Measurements from ENCODE around the gene WDR43. TPM values are rescaled to one million over a fixed set of nuclear protein-coding genes. Genes with fewer than 3 reads are reported as not detected.

The WDR43 gene
- total RNA-seq, 1 donor from 2014 or later, result 32.5 TPM

DNA sequence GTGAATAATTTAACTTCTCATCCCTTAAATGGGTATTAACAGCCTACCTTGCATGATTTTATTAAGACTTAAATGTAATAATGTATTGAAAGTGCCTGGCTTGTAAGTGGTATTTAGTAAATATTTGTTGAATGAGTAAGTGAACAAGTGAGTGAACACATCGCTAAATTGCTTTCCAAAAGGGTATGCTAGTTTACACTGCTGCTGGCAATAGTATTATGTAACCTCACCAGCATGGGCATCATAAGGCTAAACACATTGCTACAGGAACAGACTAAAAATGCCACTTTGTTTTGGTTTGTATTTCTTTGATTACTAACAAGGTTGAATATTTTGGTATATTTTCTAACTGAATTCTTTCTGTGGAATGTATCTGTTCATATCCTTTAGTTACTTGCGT is 9.8 kb downstream of the WDR43 start:
- TF ChIP-seq, protein P1, sequence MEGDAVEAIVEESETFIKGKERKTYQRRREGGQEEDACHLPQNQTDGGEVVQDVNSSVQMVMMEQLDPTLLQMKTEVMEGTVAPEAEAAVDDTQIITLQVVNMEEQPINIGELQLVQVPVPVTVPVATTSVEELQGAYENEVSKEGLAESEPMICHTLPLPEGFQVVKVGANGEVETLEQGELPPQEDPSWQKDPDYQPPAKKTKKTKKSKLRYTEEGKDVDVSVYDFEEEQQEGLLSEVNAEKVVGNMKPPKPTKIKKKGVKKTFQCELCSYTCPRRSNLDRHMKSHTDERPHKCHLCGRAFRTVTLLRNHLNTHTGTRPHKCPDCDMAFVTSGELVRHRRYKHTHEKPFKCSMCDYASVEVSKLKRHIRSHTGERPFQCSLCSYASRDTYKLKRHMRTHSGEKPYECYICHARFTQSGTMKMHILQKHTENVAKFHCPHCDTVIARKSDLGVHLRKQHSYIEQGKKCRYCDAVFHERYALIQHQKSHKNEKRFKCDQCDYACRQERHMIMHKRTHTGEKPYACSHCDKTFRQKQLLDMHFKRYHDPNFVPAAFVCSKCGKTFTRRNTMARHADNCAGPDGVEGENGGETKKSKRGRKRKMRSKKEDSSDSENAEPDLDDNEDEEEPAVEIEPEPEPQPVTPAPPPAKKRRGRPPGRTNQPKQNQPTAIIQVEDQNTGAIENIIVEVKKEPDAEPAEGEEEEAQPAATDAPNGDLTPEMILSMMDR (IDR thresholded peaks at IDR 0.05; ENCODE audit: partially characterized antibody, unreplicated experiment), result no peak
- H3K27ac Mint-ChIP-seq (ENCODE audit: unreplicated experiment), result no peak overlapping the region
- H3K36me3 Mint-ChIP-seq (ENCODE audit: unreplicated experiment), result no peaks in the 10 kb centered on the region
- H3K9me3 Mint-ChIP-seq (ENCODE audit: unreplicated experiment), result no peaks in the 10 kb centered on the region
- no peaks in the 10 kb centered on the region for H3K27me3 Mint-ChIP-seq (ENCODE audit: unreplicated experiment)
- no peak for DNase-seq
- H3K4me1 Mint-ChIP-seq (ENCODE audit: low read depth, unreplicated experiment), result peaks cover 3% of the 10 kb centered on the region
- H3K4me3 Mint-ChIP-seq (ENCODE audit: unreplicated experiment), result no peak overlapping the region

DNA sequence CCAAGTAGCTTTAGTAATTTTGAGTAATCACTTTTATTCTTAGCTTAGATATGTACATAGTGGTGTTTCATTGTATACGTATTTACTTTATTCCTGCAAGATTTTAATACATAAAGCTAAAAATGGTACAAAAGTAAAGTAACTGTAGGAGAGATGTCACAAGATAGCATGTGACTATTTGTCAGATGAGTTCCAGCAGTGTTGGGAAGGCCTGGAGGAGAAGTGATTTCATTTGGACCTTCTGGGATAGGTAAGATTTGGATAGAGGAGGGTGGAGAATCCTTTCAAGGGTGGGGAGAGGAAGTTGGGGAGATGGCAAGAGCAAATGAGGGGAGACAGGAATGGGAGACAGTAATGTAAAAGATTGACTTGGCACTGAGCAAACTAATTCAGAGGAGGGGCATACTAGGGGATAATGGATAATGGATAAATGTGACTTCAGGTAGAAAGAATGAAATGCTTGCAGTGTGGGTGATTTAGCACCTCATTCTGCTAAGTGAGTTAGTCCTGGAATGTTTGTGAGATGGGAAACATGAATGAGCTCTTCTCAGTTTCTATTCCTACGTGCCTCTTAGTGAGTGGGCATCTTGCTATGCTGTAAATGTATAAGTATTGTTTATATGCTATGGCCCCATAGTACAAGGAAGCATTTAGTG is 10.5 kb downstream of the WDR43 start:
- Mint-ChIP-seq H3K27ac (ENCODE audit: unreplicated experiment) (no peak overlapping the region), H3K36me3 (ENCODE audit: unreplicated experiment) (no peaks in the 10 kb centered on the region), H3K9me3 (ENCODE audit: unreplicated experiment) (no peaks in the 10 kb centered on the region), H3K4me1 (ENCODE audit: low read depth, unreplicated experiment) (peaks cover 3% of the 10 kb centered on the region), H3K4me3 (ENCODE audit: unreplicated experiment) (no peak overlapping the region), H3K27me3 (ENCODE audit: unreplicated experiment) (no peaks in the 10 kb centered on the region)
- TF ChIP-seq, protein P1 (IDR thresholded peaks at IDR 0.05; ENCODE audit: partially characterized antibody, unreplicated experiment), result no peak
- no peak for DNase-seq

DNA sequence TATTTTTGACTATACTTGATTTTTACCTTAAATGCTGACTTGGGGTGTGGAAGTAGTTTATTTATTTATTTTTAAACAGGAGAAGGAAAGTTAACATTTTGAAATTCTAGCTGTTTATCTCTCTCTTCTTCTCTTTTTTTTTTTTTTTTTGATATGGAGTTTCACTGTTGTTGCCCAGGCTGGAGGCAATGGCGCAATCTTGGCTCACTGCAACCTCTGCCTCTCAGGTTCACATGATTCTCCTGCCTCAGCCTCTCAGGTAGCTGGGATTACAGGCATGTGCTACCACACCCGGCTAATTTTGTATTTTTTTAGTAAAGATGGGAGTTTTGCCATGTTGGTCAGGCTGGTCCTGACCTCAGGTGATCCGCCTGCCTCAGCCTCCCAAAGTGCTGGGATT is 11.1 kb downstream of the WDR43 start:
- H3K4me1 Mint-ChIP-seq (ENCODE audit: low read depth, unreplicated experiment), result peaks cover 3% of the 10 kb centered on the region
- no peaks in the 10 kb centered on the region for H3K27me3 Mint-ChIP-seq (ENCODE audit: unreplicated experiment)
- H3K27ac Mint-ChIP-seq (ENCODE audit: unreplicated experiment), result no peak overlapping the region
- no peak for DNase-seq
- H3K36me3 Mint-ChIP-seq (ENCODE audit: unreplicated experiment), result no peaks in the 10 kb centered on the region
- H3K9me3 Mint-ChIP-seq (ENCODE audit: unreplicated experiment), result no peaks in the 10 kb centered on the region
- TF ChIP-seq, protein P1 (IDR thresholded peaks at IDR 0.05; ENCODE audit: partially characterized antibody, unreplicated experiment), result no peak
- no peak overlapping the region for H3K4me3 Mint-ChIP-seq (ENCODE audit: unreplicated experiment)

DNA sequence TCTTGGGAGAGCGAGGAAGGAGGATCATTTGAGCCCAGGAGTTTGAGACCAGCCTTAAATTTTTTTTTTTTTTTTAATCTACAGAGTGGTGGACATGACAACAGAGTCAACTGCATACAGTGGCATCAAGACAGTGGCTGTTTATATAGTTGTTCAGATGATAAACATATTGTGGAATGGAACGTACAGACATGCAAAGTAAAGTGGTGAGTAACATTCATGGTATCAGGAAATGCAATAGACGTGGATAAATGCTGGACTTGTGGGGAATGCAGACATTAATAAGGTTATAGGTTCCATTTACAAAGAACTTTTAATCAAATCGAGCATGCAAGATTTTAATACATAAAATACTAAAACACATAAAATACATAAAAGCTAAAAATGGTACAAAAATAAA is 11.9 kb downstream of the WDR43 start:
- no peak overlapping the region for H3K27ac Mint-ChIP-seq (ENCODE audit: unreplicated experiment)
- H3K4me1 Mint-ChIP-seq (ENCODE audit: low read depth, unreplicated experiment), result peaks cover 2% of the 10 kb centered on the region
- H3K9me3 Mint-ChIP-seq (ENCODE audit: unreplicated experiment), result no peaks in the 10 kb centered on the region
- no peak for DNase-seq
- no peaks in the 10 kb centered on the region for H3K36me3 Mint-ChIP-seq (ENCODE audit: unreplicated experiment)
- no peak overlapping the region for H3K4me3 Mint-ChIP-seq (ENCODE audit: unreplicated experiment)
- TF ChIP-seq, protein P1 (IDR thresholded peaks at IDR 0.05; ENCODE audit: partially characterized antibody, unreplicated experiment), result no peak
- H3K27me3 Mint-ChIP-seq (ENCODE audit: unreplicated experiment), result no peaks in the 10 kb centered on the region

DNA sequence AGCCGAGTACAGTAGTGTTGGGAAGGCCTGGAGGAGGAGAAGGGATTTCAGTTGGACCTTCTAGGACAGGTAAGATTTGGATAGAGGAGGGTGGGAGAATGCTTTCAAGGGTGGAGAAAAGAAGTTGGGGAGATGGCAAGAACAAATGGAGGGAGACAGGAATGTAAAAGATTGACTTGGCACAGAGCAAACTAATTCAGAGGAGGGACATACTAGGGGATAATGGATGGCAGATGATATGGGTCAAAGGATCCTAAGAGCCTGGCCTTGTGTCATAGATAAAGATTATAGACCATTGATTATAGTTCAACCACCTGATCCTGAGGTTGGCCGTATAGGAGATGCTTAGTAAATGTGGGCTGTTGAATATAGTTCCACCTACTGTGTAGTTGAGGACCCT is 12.4 kb downstream of the WDR43 start:
- no peaks in the 10 kb centered on the region for H3K36me3 Mint-ChIP-seq (ENCODE audit: unreplicated experiment)
- no peak overlapping the region for H3K27ac Mint-ChIP-seq (ENCODE audit: unreplicated experiment)
- H3K4me1 Mint-ChIP-seq (ENCODE audit: low read depth, unreplicated experiment), result no peaks in the 10 kb centered on the region
- no peak for DNase-seq
- H3K27me3 Mint-ChIP-seq (ENCODE audit: unreplicated experiment), result no peaks in the 10 kb centered on the region
- TF ChIP-seq, protein P1 (IDR thresholded peaks at IDR 0.05; ENCODE audit: partially characterized antibody, unreplicated experiment), result no peak
- H3K4me3 Mint-ChIP-seq (ENCODE audit: unreplicated experiment), result no peak overlapping the region
- H3K9me3 Mint-ChIP-seq (ENCODE audit: unreplicated experiment), result no peaks in the 10 kb centered on the region
